ENCODE data around the gene CNDP2. TPM values are rescaled to one million over a fixed set of nuclear protein-coding genes. Genes with fewer than 3 reads are reported as not detected.

The CNDP2 gene
- total RNA-seq, 4 donors from 2014 or later = 71.8 to 87.8 (median 81.5) TPM

- TF ChIP-seq POLR2A (IDR thresholded peaks at IDR 0.05) (no peak), EP300 (IDR thresholded peaks at IDR 0.05) (no peak), CTCF (IDR thresholded peaks at IDR 0.05) (no peak)
- H3K4me1 ChIP-seq = peaks cover 0 to 15% (median 0%) of the 10 kb centered on the region in 4 donors
- no peak overlapping the region for H3K4me3 ChIP-seq
- WGBS, 2 donors = 89 to 95% methylated on average over 7 to 13 of the region's 13 CpGs
- no peak for DNase-seq (ENCODE audit: low spot score in 2 of 2)
- H3K36me3 ChIP-seq = peaks cover 0 to 99% (median 44%) of the 10 kb centered on the region in 3 donors
- no peak overlapping the region for H3K27ac ChIP-seq
- H3K9me3 ChIP-seq = no peaks in the 10 kb centered on the region
- H3K27me3 ChIP-seq = no peaks in the 10 kb centered on the region
Measured at GRCh38 chr18:74515620-74516231, 19.6 kb downstream of the CNDP2 start.

GRCh38 chr18:74516271-74517235 is 20.4 kb downstream of the CNDP2 start:
- WGBS, 2 donors = 92 to 94% methylated on average over 35 of the region's 35 CpGs
- Histone ChIP-seq H3K27ac (no peak overlapping the region), H3K4me1 (peaks cover 0 to 15% (median 0%) of the 10 kb centered on the region in 4 donors), H3K9me3 (no peaks in the 10 kb centered on the region), H3K36me3 (peaks cover 0 to 99% (median 40%) of the 10 kb centered on the region in 3 donors), H3K4me3 (no peak overlapping the region), H3K27me3 (no peaks in the 10 kb centered on the region)
- no peak for TF ChIP-seq EP300 (IDR thresholded peaks at IDR 0.05)
- TF ChIP-seq POLR2A (IDR thresholded peaks at IDR 0.05) = no peak
- no peak for TF ChIP-seq CTCF (IDR thresholded peaks at IDR 0.05)
- DNase-seq (ENCODE audit: low spot score in 2 of 2) = no peak

GRCh38 chr18:74517236-74517630 is 21.1 kb downstream of the CNDP2 start:
- no peaks in the 10 kb centered on the region for H3K27me3 ChIP-seq
- H3K27ac ChIP-seq = no peak overlapping the region
- DNase-seq (ENCODE audit: low spot score in 2 of 2) = no peak
- H3K4me1 ChIP-seq = peaks cover 0 to 9% (median 0%) of the 10 kb centered on the region in 4 donors
- WGBS, 2 donors = 82 to 93% methylated on average over 15 of the region's 15 CpGs
- TF ChIP-seq EP300 (IDR thresholded peaks at IDR 0.05) = no peak
- no peak for TF ChIP-seq CTCF (IDR thresholded peaks at IDR 0.05)
- no peak for TF ChIP-seq POLR2A (IDR thresholded peaks at IDR 0.05)
- H3K4me3 ChIP-seq = no peak overlapping the region
- no peaks in the 10 kb centered on the region for H3K9me3 ChIP-seq
- H3K36me3 ChIP-seq = peaks cover 0 to 99% (median 40%) of the 10 kb centered on the region in 3 donors

- H3K36me3 ChIP-seq = peaks cover 0 to 86% (median 36%) of the 10 kb centered on the region in 3 donors
Measured at GRCh38 chr18:74518456-74519295, 22.5 kb downstream of the CNDP2 start.

More at GRCh38 chr18:74518456-74519295, 22.5 kb downstream of the CNDP2 start:
- Histone ChIP-seq H3K4me3 (no peak overlapping the region), H3K27me3 (no peaks in the 10 kb centered on the region), H3K27ac (no peak overlapping the region), H3K9me3 (no peaks in the 10 kb centered on the region), H3K4me1 (peaks cover 0 to 13% (median 0%) of the 10 kb centered on the region in 4 donors)
- 75 to 79% methylated on average over 32 of the region's 32 CpGs for WGBS, 2 donors
- DNase-seq (ENCODE audit: low spot score in 2 of 2) = no peak
- TF ChIP-seq CTCF (IDR thresholded peaks at IDR 0.05) = no peak
- no peak for TF ChIP-seq EP300 (IDR thresholded peaks at IDR 0.05)
- no peak for TF ChIP-seq POLR2A (IDR thresholded peaks at IDR 0.05)
